ENCODE results near the gene TSFM.
"Not testable (repeated sequence)": the region's sequence is repeated elsewhere in the genome, so short reads cannot be mapped to it uniquely, and the experiment has no call there.

Gene TSFM

DNA sequence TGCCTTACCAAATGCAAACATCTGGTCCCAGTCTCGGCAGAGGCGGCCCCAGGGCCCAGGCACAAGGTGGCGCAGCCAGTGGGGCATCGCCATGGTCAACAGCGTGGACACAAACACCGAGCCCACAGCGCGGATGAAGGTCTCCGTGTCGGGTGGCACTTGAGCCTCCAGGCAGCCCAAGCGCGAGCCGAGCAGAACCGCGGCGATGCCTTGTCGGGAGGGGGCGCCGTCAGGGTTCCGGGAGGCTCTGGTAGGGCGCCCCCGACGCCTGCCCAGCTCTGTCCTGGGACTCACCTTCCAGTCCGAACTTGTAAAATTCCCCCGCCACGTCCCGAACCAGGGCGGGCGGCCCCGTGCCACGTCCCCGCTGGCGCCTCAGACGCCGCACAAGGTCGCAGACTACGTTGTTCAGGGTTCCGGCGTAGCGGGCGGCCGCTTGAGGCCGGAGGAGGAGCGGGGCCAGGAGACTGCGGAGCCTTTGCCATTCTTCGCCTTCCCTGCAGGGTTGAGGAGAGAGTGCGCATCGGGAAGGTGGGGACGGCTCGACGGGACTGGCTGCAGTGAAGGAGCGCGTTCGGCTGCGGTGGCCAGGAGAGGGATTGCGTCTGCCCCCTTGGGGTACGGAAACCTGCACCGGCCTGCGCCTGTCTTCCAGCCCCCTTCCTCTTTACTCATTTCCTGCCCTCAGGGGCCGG lies 17.4 kb upstream of the TSFM start:
- DNase-seq: peak; percentile 57

GRCh38 chr12:57765698-57766463 lies 16.7 kb upstream of the TSFM start:
- DNase-seq: no peak

GRCh38 chr12:57766464-57767304 lies 15.9 kb upstream of the TSFM start, which contains the start of gene CYP27B1:
TSS of gene CYP27B1 (minus strand) at chr12:57767078. CDS start at chr12:57767041, 37 bp downstream.
- no peak for DNase-seq

GRCh38 chr12:57767305-57767698 lies 15.3 kb upstream of the TSFM start:
- no peak for DNase-seq

GRCh38 chr12:57767876-57768275 lies 14.7 kb upstream of the TSFM start:
- no peak for DNase-seq

DNA sequence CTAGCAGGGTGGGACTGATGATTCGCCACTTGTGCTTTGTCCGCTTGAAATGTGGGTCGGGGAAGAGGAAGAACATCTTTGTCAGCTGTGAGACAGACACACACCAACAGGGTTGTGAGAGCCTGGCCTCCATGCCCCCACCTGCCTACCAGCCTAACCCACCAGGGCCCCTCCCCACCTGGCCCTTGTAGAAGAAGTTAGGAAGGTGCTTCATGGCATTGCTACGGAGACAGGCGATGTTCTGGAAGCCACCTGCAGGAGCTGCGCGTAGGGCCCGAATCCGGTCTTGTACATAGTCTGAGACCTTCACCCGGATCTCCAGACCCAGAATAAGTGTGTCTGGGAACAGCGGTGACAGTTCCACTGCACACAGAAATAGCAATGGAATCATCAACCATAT lies 13.0 kb upstream of the TSFM start:
- no peak for DNase-seq

GRCh38 chr12:57770734-57771133 lies 11.9 kb upstream of the TSFM start:
- no peak for DNase-seq

DNA sequence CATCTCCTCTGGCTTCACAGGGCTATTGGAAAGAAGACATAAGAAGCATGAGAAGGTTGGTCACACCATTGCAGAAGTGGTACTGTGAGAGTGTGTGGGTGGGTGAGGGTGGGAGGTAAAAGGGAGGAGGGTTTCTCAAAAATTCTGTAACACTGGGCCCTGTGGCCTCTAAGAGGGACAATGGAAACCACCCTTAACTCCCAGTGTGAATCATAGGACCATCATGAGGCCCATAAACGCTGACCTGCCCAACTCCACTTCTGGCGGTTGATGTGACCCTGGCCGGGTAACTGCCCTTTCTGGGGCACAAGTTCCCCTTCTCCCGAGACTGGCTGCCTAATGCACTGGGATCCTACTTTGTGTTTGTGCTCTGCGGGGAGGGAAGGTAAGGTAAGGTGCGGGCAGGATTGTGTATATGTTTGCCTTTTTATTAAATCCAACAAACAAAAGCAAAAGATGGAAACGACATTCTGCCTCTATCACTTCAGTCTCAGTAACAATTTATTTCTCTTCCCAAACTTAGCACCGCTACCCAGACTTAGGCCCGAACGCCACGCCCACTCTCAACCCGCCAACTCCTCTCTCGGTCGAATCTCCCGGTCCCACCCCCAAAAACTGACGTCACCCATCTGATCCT lies 11.2 kb upstream of the TSFM start:
- DNase-seq: peak; percentile 85

GRCh38 chr12:57771873-57772428 lies 10.6 kb upstream of the TSFM start, which contains the start of gene METTL1:
TSS of gene METTL1 (minus strand) at chr12:57772105. CDS start at chr12:57772083, 22 bp downstream.
- peak; percentile 92 for DNase-seq

GRCh38 chr12:57772429-57773322 lies 9.9 kb upstream of the TSFM start, which contains the start of gene EEF1AKMT3:
TSS of gene EEF1AKMT3 (plus strand) at chr12:57772614. CDS start at chr12:57772725, 111 bp downstream.
- DNase-seq: no peak

DNA sequence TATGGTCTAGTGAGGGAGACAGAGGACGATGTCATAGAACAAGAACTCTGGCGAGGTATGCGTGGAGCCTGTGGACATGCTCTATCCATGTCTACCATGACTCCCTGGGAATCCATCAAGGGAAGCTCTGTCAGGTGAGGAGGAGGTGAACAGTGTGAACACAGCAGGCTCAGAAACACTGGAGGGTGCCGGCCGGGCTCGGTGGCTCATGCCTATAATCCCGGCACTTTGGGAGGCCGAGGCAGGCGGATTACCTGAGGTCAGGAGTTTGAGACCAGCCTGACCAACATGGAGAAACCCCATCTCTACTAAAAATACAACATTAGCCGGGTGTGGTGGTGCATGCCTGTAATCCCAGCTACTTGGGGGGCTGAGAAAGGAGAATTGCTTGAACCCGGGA lies 8.0 kb upstream of the TSFM start:
- DNase-seq: not testable (repeated sequence)

DNA sequence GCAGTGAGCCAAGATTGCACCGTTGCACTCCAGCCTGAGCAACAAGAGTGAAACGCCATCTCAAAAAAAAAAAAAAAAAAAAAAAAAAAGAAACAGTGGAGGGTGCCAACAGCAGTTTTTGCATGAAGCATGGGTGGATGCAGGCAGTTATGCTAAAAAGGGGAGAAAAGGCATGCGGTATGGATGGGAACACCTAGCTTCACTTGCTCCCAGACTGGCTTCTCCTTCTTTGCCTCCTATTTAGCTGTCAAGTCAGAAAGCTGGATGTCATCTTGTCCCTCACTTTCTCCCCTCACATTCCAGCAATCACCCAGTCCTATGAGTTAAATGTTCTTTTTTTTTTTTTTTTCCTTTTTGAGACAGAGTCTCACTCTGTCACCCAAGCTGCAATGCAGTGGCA lies 7.5 kb upstream of the TSFM start:
- DNase-seq: no peak

DNA sequence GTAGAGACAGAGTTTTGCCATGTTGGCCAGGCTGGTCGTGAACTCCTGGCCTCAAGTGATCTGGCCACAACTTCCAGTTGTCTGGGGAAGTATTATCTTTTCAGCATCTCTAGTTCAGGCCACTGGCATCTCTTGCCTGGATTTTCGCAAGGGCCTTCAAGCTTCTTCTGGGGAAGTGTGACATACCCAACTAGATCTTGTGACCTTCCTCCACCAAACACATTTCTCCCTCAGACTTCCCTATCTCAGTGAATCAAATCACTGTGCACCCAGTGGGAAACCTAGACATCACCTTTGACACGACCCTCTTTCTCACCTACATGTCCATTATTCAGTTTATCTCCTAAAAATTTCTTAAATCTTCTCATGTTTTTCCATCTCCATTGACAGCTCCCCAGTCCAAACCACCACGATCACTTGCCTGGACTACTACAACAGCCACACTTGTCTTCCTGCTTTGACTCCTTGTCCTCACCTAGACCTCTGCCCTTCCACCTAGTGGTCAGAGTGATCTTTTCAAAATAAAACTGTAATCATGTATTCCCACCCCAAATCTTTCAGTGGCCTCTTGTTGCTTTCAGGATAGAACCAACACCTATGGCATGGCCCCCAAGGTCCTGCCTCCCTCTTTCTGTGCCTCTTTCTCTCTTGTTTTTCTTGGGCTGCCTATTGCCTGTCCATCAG lies 6.9 kb upstream of the TSFM start:
- DNase-seq: no peak

DNA sequence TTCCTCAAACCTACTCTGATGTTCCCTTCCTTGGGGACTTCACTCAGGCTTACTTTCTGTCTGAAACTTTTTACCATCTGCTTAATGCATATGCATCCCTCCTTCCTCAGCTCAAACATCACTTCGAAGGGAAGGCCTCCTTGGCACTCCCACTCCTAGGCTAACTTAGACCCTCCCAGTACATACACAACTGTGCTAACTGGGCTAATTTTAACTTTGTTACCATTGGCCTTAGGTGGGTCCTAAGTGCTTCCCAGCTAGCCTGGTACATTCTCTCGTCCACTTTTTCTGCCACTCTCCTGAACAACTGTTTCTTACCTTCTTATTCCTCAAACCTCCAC lies 6.4 kb upstream of the TSFM start:
- no peak for DNase-seq

GRCh38 chr12:57777367-57777766 lies 5.2 kb upstream of the TSFM start:
- no peak for DNase-seq

DNA sequence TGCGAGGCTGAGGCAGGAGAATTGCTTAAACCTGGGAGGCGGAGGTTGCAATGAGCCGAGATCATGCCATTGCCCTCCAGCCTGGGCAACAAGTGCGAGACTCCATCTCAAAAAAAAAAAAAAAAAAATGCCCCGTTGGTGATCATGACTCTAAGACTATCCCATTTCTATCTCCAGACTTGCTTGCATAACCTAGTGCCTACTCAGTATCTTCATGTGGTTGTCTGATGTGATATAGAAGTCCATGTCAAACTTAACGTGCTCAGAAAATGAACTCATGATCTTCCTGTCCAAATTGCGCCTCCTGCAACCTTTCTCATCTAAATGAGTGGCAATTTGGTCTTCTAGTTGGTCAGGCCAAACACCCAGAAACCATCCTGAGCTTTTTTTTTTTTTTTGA lies 4.7 kb upstream of the TSFM start:
- DNase-seq: no peak

DNA sequence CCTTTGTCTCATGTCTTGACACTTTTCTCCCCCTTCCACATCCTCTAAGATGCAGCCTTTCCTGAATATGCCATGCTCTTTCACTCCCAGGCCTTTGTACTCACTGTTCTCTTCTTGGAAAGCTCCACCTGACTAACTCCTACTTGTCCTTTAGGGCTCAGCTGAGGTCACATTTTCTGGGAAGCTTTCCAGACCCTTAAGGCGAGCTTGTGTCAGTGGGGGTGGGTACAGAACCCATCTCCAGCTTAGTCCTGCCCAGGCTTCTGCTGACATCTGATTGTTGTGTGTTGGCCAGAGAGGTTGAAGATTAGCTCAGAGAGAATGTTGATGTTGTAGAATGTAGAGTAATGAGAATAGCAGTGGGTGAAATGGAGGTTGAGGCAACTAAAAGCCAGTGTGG lies 2.9 kb upstream of the TSFM start:
- no peak for DNase-seq

- DNase-seq: no peak
These were observed 2.2 kb upstream of the TSFM start for GRCh38 chr12:57780284-57780897.

- peak; percentile 33 for DNase-seq
These were observed 1.3 kb upstream of the TSFM start for GRCh38 chr12:57781244-57781643.

DNA sequence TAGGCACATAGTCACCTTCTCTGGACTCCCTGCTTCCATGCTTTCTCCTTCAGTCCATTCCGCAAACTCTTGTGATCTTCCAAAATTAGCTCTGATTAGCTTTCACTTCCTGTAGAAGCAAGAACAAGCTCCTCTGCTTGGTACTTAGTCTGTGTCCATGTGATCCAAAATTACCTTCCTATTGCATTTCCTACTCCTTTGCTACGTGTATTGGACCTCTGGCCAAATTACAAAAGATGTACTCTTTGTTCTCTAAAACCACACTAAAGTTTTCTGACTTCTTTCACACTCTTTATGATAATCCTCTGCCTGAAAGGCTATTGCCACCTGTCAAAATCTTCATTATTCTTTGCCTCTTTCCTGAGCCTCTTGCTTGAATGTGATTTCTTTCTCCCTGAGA lies 786 bp upstream of the TSFM start:
- no peak for DNase-seq

- DNase-seq: no peak
These were observed 362 bp upstream of the TSFM start for GRCh38 chr12:57782243-57782607.

All from CD4-positive, alpha-beta T cell treated with Interleukin-10 for 1 hour (primary cell).